H1 (cell line): ENCODE results near the gene CRISPLD2. TPM values are rescaled to one million over a fixed set of nuclear protein-coding genes. Genes with fewer than 3 reads are reported as not detected.

Experiments used
- CTCF ChIA-PET: fragments of 300-600 bp; sonication (Branson Sonifier 250); formaldehyde crosslinking; loops from one replicate; lab custom pipeline; 2021; ENCODE audit not compliant: partially characterized antibody; lab: Charles Lee
- POLR2A ChIA-PET: fragments of 300-600 bp; sonication (Branson Sonifier 250); formaldehyde crosslinking; loops from one replicate; lab custom pipeline; 2021; ENCODE audit warnings: inconsistent platforms; ENCODE audit not compliant: partially characterized antibody; lab: Charles Lee
- DNase-seq, 2 experiments: peaks; one replicate each; pipeline versions ENCODE4 v3.0.0 to v3.0.0-alpha.2; 2010 to 2022; ENCODE audit warnings: low spot score in 2 of 2, low read depth in 1 of 2, mixed read lengths in 1 of 2
- FAIRE-seq: peaks from 2 replicates; lab custom pipeline; 2011; peaks lifted over from hg19 to GRCh38; lab: Jason Lieb, UNC
- H2AFZ ChIP-seq: 2 replicates; pipeline ENCODE4 v1.8.1; 2012; ENCODE audit warnings: low read length, inconsistent platforms
- H2AK5ac ChIP-seq: 2 replicates; pipeline ENCODE4 v1.6.1; 2013; ENCODE audit warnings: low read depth, low read length
- H2BK120ac ChIP-seq: replicated peaks from 2 replicates; pipeline ENCODE3; 2013; ENCODE audit warnings: low read depth, low read length, inconsistent platforms
- H2BK12ac ChIP-seq: 2 replicates; pipeline ENCODE4 v1.6.1; 2013; ENCODE audit warnings: low read depth, low read length
- H2BK15ac ChIP-seq: 2 replicates; pipeline ENCODE4 v1.6.1; 2013; ENCODE audit warnings: low read length
- H2BK20ac ChIP-seq: 2 replicates; pipeline ENCODE4 v1.6.1; 2013; ENCODE audit warnings: low read length
- H2BK5ac ChIP-seq: 2 replicates; pipeline ENCODE4 v1.6.1; 2013; ENCODE audit warnings: low read depth, low read length
- H3K14ac ChIP-seq: 2 replicates; pipeline ENCODE4 v1.6.1; 2013; ENCODE audit warnings: inconsistent platforms; ENCODE audit not compliant: insufficient read length
- H3K18ac ChIP-seq: 2 replicates; pipeline ENCODE4 v1.6.1; 2013; ENCODE audit warnings: low read length; ENCODE audit errors: extremely low read depth
- H3K23ac ChIP-seq: 2 replicates; pipeline ENCODE4 v1.6.1; 2013; ENCODE audit warnings: inconsistent platforms; ENCODE audit not compliant: insufficient read length
- H3K23me2 ChIP-seq: 2 replicates; pipeline ENCODE4 v1.6.1; 2013; ENCODE audit warnings: low read depth, low read length
- H3K27ac ChIP-seq: 2 replicates; pipeline ENCODE4 v1.6.1; 2011; ENCODE audit warnings: low read depth, low read length, inconsistent platforms
- H3K27me3 ChIP-seq, 4 experiments: replicated peaks in 1 of 4; 1 replicate in 1 of 4; 2 replicates in 3 of 4; pipeline versions ENCODE4 v1.6.1 to v1.8.1; 2011 to 2013; ENCODE audit warnings: low read length in 3 of 4, mild to moderate bottlenecking in 3 of 4, inconsistent platforms in 2 of 4, mixed read lengths in 2 of 4, moderate library complexity in 1 of 4; ENCODE audit not compliant: control insufficient read depth in 3 of 4, insufficient read depth in 3 of 4; ENCODE audit errors: extremely low read depth in 1 of 4
- H3K36me3 ChIP-seq, 4 experiments: 2 replicates each; pipeline versions ENCODE4 v1.6.1 to v1.8.1; 2011 to 2013; ENCODE audit warnings: mild to moderate bottlenecking in 4 of 4, low read length in 3 of 4, moderate library complexity in 2 of 4, control low read depth in 1 of 4, inconsistent platforms in 1 of 4; ENCODE audit not compliant: insufficient read depth in 4 of 4, control insufficient read depth in 2 of 4
- H3K4ac ChIP-seq: replicated peaks from 2 replicates; pipeline ENCODE3; 2013; ENCODE audit warnings: low read length, low read depth, mixed read lengths, inconsistent platforms; ENCODE audit not compliant: insufficient read length
- H3K4me1 ChIP-seq, 4 experiments: replicated peaks in 1 of 4; 1 replicate in 1 of 4; 2 replicates in 3 of 4; pipeline versions ENCODE4 v1.6.1 to v1.8.1; 2011 to 2013; ENCODE audit warnings: low read length in 3 of 4, inconsistent platforms in 2 of 4, mixed read lengths in 1 of 4; ENCODE audit not compliant: insufficient read depth in 4 of 4, control insufficient read depth in 3 of 4
- H3K4me2 ChIP-seq, 2 experiments: 2 replicates each; pipeline versions ENCODE4 v1.6.1 to v1.8.1; 2011 to 2013; ENCODE audit warnings: low read depth in 2 of 2, low read length in 2 of 2, control low read depth in 1 of 2, inconsistent platforms in 1 of 2, mild to moderate bottlenecking in 1 of 2; ENCODE audit not compliant: insufficient read depth in 1 of 2
- H3K4me3 ChIP-seq, 4 experiments: fragments of 200-600, 300-600 bp in 1 of 4; sonication (generic), shearing (Covaris generic), sonication (Bioruptor Twin) in 1 of 4; 2 replicates each; pipeline versions ENCODE4 v1.5.1 to v1.8.1; 2011 to 2016; ENCODE audit warnings: low read length in 4 of 4, low read depth in 3 of 4, control low read depth in 2 of 4, inconsistent platforms in 2 of 4, mild to moderate bottlenecking in 2 of 4, mixed read lengths in 1 of 4, moderate library complexity in 1 of 4; ENCODE audit not compliant: insufficient read depth in 2 of 4; ENCODE audit errors: extremely low read depth in 1 of 4
- H3K56ac ChIP-seq: replicated peaks from 2 replicates; pipeline ENCODE3; 2013; ENCODE audit warnings: low read depth, mild to moderate bottlenecking, mixed read lengths, low read length, inconsistent platforms; ENCODE audit not compliant: insufficient read length
- H3K79me1 ChIP-seq: 2 replicates; pipeline ENCODE4 v1.6.1; 2013; ENCODE audit warnings: low read depth, low read length, control low read depth
- H3K79me2 ChIP-seq, 2 experiments: 2 replicates each; pipeline versions ENCODE4 v1.6.1 to v1.8.1; 2012 to 2013; ENCODE audit warnings: low read length in 2 of 2, mild to moderate bottlenecking in 2 of 2, inconsistent platforms in 1 of 2; ENCODE audit not compliant: insufficient read depth in 2 of 2, control insufficient read depth in 1 of 2
- H3K9ac ChIP-seq, 4 experiments: replicated peaks in 1 of 4; 1 replicate in 1 of 4; 2 replicates in 3 of 4; pipeline versions ENCODE4 v1.6.1 to v1.8.1; 2011 to 2013; ENCODE audit warnings: low read depth in 3 of 4, low read length in 3 of 4, control low read depth in 2 of 4, mild to moderate bottlenecking in 2 of 4, moderate library complexity in 2 of 4, inconsistent platforms in 1 of 4; ENCODE audit errors: extremely low read depth in 1 of 4
- H3K9me3 ChIP-seq, 2 experiments: 2 replicates each; pipeline versions ENCODE4 v1.6.1 to v1.8.1; 2012 to 2013; ENCODE audit warnings: mild to moderate bottlenecking in 2 of 2, moderate library complexity in 2 of 2, control low read depth in 1 of 2, inconsistent platforms in 1 of 2, low read depth in 1 of 2, low read length in 1 of 2, mixed read lengths in 1 of 2; ENCODE audit not compliant: insufficient read depth in 2 of 2
- H4K20me1 ChIP-seq, 2 experiments: replicated peaks in 1 of 2; 2 replicates each; pipeline versions ENCODE3 to v1.8.1; 2011 to 2013; ENCODE audit warnings: inconsistent platforms in 2 of 2, low read length in 2 of 2, mild to moderate bottlenecking in 1 of 2; ENCODE audit not compliant: insufficient read depth in 2 of 2, control insufficient read depth in 1 of 2
- H4K5ac ChIP-seq: 2 replicates; pipeline ENCODE4 v1.6.1; 2013; ENCODE audit warnings: low read length, low read depth, mixed read lengths, inconsistent platforms; ENCODE audit not compliant: insufficient read length
- H4K8ac ChIP-seq: 2 replicates; pipeline ENCODE4 v1.8.0; 2013; ENCODE audit warnings: mild to moderate bottlenecking, moderate library complexity, low read length, inconsistent platforms; ENCODE audit not compliant: insufficient read depth; ENCODE audit errors: extremely low read depth
- H4K91ac ChIP-seq: replicated peaks from 2 replicates; pipeline ENCODE3; 2013; ENCODE audit warnings: low read length, mixed read lengths, inconsistent platforms; ENCODE audit not compliant: insufficient read length
- FOSL1 ChIP-seq: IDR thresholded peaks from 2 replicates; pipeline ENCODE4 v1.6.1; 2011; ENCODE audit warnings: mild to moderate bottlenecking, low read depth, low read length, moderate library complexity; ENCODE audit not compliant: insufficient read depth
- GTF2F1 ChIP-seq: IDR thresholded peaks from 2 replicates; pipeline ENCODE4 v1.6.1; 2012; ENCODE audit warnings: low read depth, low read length, improper control_type of control experiment, borderline replicate concordance
- HDAC2 ChIP-seq, 2 experiments: fragments of 300-600 bp in 1 of 2; sonication (generic) in 1 of 2; IDR thresholded peaks; 2 replicates each; pipeline ENCODE4 v1.6.1; 2011 to 2012; ENCODE audit warnings: low read depth in 2 of 2, low read length in 2 of 2, mild to moderate bottlenecking in 2 of 2, moderate library complexity in 2 of 2, borderline replicate concordance in 1 of 2, inconsistent platforms in 1 of 2
- KDM5A ChIP-seq: fragments of 200-600 bp; IDR thresholded peaks from 2 replicates; pipeline ENCODE4 v1.7.1; 2012; ENCODE audit warnings: mild to moderate bottlenecking, low read length, inconsistent platforms, mixed read lengths
- PHF8 ChIP-seq: fragments of 200-600 bp; sonication (generic); conservative IDR thresholded peaks from 2 replicates; pipeline ENCODE4 v1.7.1; 2012; ENCODE audit warnings: low read depth, mild to moderate bottlenecking, inconsistent platforms, low read length, moderate library complexity
- POLR2AphosphoS5 ChIP-seq: IDR thresholded peaks from 2 replicates; pipeline ENCODE4 v1.6.1; 2011; ENCODE audit warnings: low read depth, low read length
- SIN3A ChIP-seq, 2 experiments: IDR thresholded peaks in 1 of 2; conservative IDR thresholded peaks in 1 of 2; 2 replicates each; pipeline ENCODE4 v1.6.1; 2011 to 2012; ENCODE audit warnings: low read length in 2 of 2, improper control_type of control experiment in 1 of 2, low read depth in 1 of 2, mild to moderate bottlenecking in 1 of 2
- SP4 ChIP-seq: IDR thresholded peaks from 2 replicates; pipeline ENCODE4 v1.6.1; 2012; ENCODE audit warnings: low read length, inconsistent platforms
- SUZ12 ChIP-seq: fragments of 200-600 bp; sonication (generic); IDR thresholded peaks from 2 replicates; pipeline ENCODE4 v1.6.1; 2012; ENCODE audit warnings: mild to moderate bottlenecking, inconsistent platforms, low read length, moderate library complexity, mixed read lengths
- TAF7 ChIP-seq: optimal IDR thresholded peaks from 2 replicates; pipeline ENCODE3; 2011; ENCODE audit warnings: low read depth, mild to moderate bottlenecking, inconsistent platforms, low read length, moderate library complexity, borderline replicate concordance
- TEAD4 ChIP-seq: IDR thresholded peaks from 2 replicates; pipeline ENCODE4 v1.6.1; 2012; ENCODE audit warnings: low read depth, low read length, inconsistent platforms, mixed read lengths
- WGBS, 2 experiments: shearing (Covaris generic) in 1 of 2; methylation state at CpG; one replicate each; pipeline versions ENCODE4 v1.1.6 to v1.1.7; 2013 to 2015; ENCODE audit warnings: low lambda C conversion rate in 2 of 2, mixed read lengths in 2 of 2, inconsistent platforms in 1 of 2, low coverage in 1 of 2, missing lambda C conversion rate in 1 of 2; ENCODE audit not compliant: insufficient replicate concordance in 2 of 2, insufficient coverage in 1 of 2, insufficient read length in 1 of 2; ENCODE audit errors: extremely low coverage in 1 of 2, missing lambda C conversion rate in 1 of 2; 5-methylcytosine and 5-hydroxymethylcytosine counted together
- polyA plus RNA-seq, 7 experiments: library from polyadenylated mRNA; depleted of rRNA in 3 of 7; stranded (reverse) in 5 of 7; unstranded in 2 of 7; fragments of >200 nt in 5 of 7; fragments of 200-250 nt in 2 of 7; gene quantifications; 1 replicate in 5 of 7; 2 replicates in 1 of 7; 4 replicates in 1 of 7; pipeline versions ENCODE4 v1.2.1 to v1.2.3, GENCODE V29; 2011 to 2013; ENCODE audit warnings: missing spikeins in 2 of 7, mixed read lengths in 2 of 7
- total RNA-seq: library from RNA; stranded (reverse); fragmentation: NEBNext Ultra II Directional; extraction: Animal tissue kit (Norgen Biotek cat#: 25700); gene quantifications from 2 replicates; pipeline ENCODE4 v1.2.1, GENCODE V29; 2021
- TF ChIP-seq, protein P1 (sequence below): IDR thresholded peaks from 2 replicates; pipeline ENCODE4 v1.6.1; 2011; ENCODE audit warnings: low read length, improper control_type of control experiment

CRISPLD2 gene
- total and polyA plus RNA-seq, 2 of the 8 experiments (the other 6 are each of a cell fraction or from before 2014, with no cell fraction given): 2.7 to 5.1 TPM

DNA sequence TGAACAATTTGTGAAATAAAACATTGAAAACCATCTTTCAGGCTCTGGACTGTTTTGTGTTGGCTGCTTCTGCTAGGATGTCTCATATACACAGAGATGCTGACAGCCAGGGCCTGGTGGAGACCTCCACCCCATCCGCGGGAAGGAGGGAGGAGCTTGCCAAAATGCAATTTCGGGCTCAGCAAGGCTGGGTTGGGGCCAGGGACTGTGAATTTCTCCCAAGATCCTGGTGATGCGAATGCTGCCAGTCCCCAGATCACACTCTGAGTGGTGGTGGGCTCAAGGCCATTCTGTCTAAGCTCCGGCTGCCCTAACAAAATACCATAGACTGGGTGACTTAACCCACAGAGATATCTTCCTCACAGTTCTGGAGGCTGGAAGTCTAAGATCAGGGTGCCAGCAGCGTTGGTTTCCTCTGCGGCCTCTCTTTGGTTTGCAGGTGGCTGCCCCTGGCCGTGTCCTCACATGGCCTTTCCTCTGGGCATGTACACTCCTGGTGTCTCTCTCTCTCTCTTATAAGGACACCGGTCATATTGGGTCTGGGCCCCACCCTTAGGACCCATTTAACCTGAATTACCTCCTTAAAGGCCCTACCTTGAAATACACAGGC is 89.8 kb downstream of the CRISPLD2 start:
- Histone ChIP-seq H3K23me2 (no peaks in the 10 kb centered on the region), H3K4me1 (no peaks in the 10 kb centered on the region; a peak in 1 of 7 replicates), H3K4me2 (no peak overlapping the region), H4K91ac (no peak overlapping the region), H3K14ac (no peak overlapping the region), H3K79me1 (no peaks in the 10 kb centered on the region), H2BK15ac (no peak overlapping the region), H2AK5ac (no peak overlapping the region), H4K20me1 (peaks cover 0 to 2% of the 10 kb centered on the region in 2 experiments), H4K8ac (no peak overlapping the region; the same call in 1 of the 2 replicates), H2BK20ac (no peak overlapping the region), H3K23ac (no peak overlapping the region), H3K27me3 (no peaks in the 10 kb centered on the region), H2BK12ac (no peak overlapping the region), H2BK120ac (no peak overlapping the region), H4K5ac (no peak overlapping the region), H3K4ac (no peak overlapping the region), H3K9me3 (no peaks in the 10 kb centered on the region), H3K27ac (no peak overlapping the region), H3K9ac (no peak overlapping the region), H2AFZ (no peak overlapping the region), H3K18ac (no peak overlapping the region), H3K56ac (no peak overlapping the region), H3K4me3 (no peak overlapping the region), H2BK5ac (no peak overlapping the region), H3K36me3 (no peaks in the 10 kb centered on the region), H3K79me2 (no peaks in the 10 kb centered on the region)
- ChIA-PET POLR2A (no interaction called here), CTCF (interaction anchor here (0.7 to 1.0 kb wide), 3 partner anchors 13 to 53 kb away, joined by 3 to 5 read pairs (median 3); no protein-coding TSS in a partner anchor)
- DNase-seq: no peak
- no peak for FAIRE-seq
- 89% methylated on average over 9 of the region's 9 CpGs; no CpG with 5 or more reads in 1 of the 2 experiments for WGBS, 2 experiments
- no peak for TF ChIP-seq KDM5A
- TF ChIP-seq TEAD4: no peak
- TF ChIP-seq, protein P1, sequence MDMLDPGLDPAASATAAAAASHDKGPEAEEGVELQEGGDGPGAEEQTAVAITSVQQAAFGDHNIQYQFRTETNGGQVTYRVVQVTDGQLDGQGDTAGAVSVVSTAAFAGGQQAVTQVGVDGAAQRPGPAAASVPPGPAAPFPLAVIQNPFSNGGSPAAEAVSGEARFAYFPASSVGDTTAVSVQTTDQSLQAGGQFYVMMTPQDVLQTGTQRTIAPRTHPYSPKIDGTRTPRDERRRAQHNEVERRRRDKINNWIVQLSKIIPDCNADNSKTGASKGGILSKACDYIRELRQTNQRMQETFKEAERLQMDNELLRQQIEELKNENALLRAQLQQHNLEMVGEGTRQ: no peak
- TF ChIP-seq FOSL1: no peak
- no peak for TF ChIP-seq SIN3A (conservative IDR thresholded peaks at IDR 0.05 in 1 of 2, IDR thresholded peaks at IDR 0.05 in 1 of 2; ENCODE audit: low read depth in 1 of 2, low read length in 2 of 2)
- TF ChIP-seq GTF2F1: no peak
- TF ChIP-seq TAF7: no peak
- TF ChIP-seq POLR2AphosphoS5: no peak
- no peak for TF ChIP-seq PHF8
- no peak for TF ChIP-seq SUZ12
- TF ChIP-seq SP4: no peak
- TF ChIP-seq HDAC2 (IDR thresholded peaks at IDR 0.05; ENCODE audit: borderline replicate concordance in 1 of 2, low read depth in 2 of 2, low read length in 2 of 2): no peak
